Osteocyte (in vitro differentiated cells): ENCODE data around the gene VEZT. TPM values are rescaled to one million over a fixed set of nuclear protein-coding genes. Genes with fewer than 3 reads are reported as not detected.
"Not testable (repeated sequence)": the region's sequence is repeated elsewhere in the genome, so short reads cannot be mapped to it uniquely, and the experiment has no call there.

Source experiments
- DNase-seq: peaks from one replicate; pipeline ENCODE4 v3.0.0; 2021; ENCODE audit warnings: mixed read lengths; ENCODE audit not compliant: unreplicated experiment; ENCODE audit errors: extremely low spot score
- H3K27ac Mint-ChIP-seq: one replicate; pipeline ENCODE4 v1.8.0; 2021; ENCODE audit warnings: mild to moderate bottlenecking, mixed read lengths; ENCODE audit not compliant: unreplicated experiment
- H3K27me3 Mint-ChIP-seq: one replicate; pipeline ENCODE4 v1.8.0; 2021; ENCODE audit warnings: mixed read lengths; ENCODE audit not compliant: unreplicated experiment
- H3K36me3 Mint-ChIP-seq: one replicate; pipeline ENCODE4 v1.8.0; 2021; ENCODE audit warnings: mixed read lengths; ENCODE audit not compliant: unreplicated experiment
- H3K4me1 Mint-ChIP-seq: one replicate; pipeline ENCODE4 v1.8.0; 2021; ENCODE audit warnings: mixed read lengths; ENCODE audit not compliant: unreplicated experiment
- H3K4me3 Mint-ChIP-seq: one replicate; pipeline ENCODE4 v1.8.0; 2021; ENCODE audit warnings: mild to moderate bottlenecking, moderate library complexity, mixed read lengths; ENCODE audit not compliant: unreplicated experiment
- H3K9me3 Mint-ChIP-seq: one replicate; pipeline ENCODE4 v1.8.0; 2021; ENCODE audit warnings: mixed read lengths; ENCODE audit not compliant: unreplicated experiment
- CTCF ChIP-seq: fragments of 200-600 bp; sonication (generic); IDR thresholded peaks from 2 replicates; pipeline ENCODE4 v1.5.0; 2021; ENCODE audit warnings: antibody characterized with exemption, mild to moderate bottlenecking, moderate library complexity
- total RNA-seq: library from RNA; stranded (reverse); gene quantifications from 2 replicates; pipeline ENCODE4 v1.2.1, GENCODE V29; 2021

Gene VEZT
- total RNA-seq, 1 donor from 2014 or later = 65.7 TPM

DNA sequence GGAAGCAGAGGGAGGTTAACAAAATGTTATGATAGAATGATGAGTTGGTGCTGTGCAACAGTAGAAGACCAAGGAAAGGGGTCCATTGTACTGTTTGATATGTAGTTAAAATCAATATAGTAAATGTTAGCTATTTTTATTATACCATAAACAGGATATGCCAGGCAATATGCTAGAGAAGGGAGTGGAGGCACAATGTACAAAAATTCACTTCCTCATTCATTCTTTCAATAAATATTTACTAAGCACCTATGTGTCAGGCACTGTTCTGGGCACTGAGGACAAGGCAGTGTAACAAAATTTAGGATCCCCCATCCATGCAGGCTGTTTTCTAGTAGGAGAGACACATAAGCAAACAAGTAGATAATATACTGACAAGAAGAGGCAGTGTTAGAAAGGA, 25.3 kb upstream of the VEZT start:
- Mint-ChIP-seq H3K9me3 (no peaks in the 10 kb centered on the region), H3K27me3 (no peaks in the 10 kb centered on the region), H3K4me3 (no peak overlapping the region), H3K36me3 (peaks cover 4% of the 10 kb centered on the region), H3K4me1 (peaks cover 4% of the 10 kb centered on the region), H3K27ac (no peak overlapping the region)
- no peak for DNase-seq
- no peak for TF ChIP-seq CTCF

GRCh38 chr12:95193139-95193538, 24.5 kb upstream of the VEZT start:
- Mint-ChIP-seq H3K36me3 (peaks cover 4% of the 10 kb centered on the region), H3K27ac (no peak overlapping the region), H3K4me3 (no peak overlapping the region), H3K27me3 (no peaks in the 10 kb centered on the region), H3K4me1 (peaks cover 3% of the 10 kb centered on the region), H3K9me3 (no peaks in the 10 kb centered on the region)
- TF ChIP-seq CTCF = no peak
- no peak for DNase-seq

- H3K27ac Mint-ChIP-seq = no peak overlapping the region
- DNase-seq = no peak
Observed at GRCh38 chr12:95195122-95195521, 22.5 kb upstream of the VEZT start.

DNA sequence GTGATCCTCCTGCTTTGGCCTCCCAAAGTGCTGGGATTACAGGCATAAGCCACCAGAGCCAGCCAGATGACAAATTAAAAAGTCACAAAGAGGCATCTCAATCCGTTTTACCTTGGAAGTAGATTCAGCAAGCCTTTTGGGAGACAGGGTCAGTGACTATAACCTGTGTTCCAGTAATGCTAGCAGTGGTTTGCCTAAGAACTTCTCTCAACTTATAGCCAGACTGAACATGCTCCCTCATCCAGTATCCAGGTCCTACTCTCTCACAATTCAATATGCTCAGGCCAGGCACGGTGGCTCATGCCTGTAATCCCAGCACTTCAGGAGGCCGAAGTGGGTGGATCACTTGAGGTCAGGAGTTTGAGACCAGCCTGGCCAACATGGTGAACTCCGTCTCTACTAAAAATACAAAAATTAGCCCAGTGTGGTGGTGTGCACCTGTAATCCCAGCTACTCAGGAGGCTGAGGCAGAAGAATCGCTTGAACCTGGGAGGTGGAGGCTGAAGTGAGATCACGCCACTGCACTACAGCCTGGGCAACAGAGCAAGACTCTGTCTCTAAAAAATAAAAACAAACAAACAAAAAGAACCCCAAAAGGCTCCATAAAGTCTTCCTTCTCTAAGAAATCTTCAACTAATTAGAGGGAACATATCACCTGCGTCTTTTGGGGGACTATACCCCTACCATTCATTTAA, 20.6 kb upstream of the VEZT start:
- peaks cover 22% of the 10 kb centered on the region for H3K4me1 Mint-ChIP-seq
- not testable (repeated sequence) for DNase-seq, H3K9me3 Mint-ChIP-seq, H3K4me3 Mint-ChIP-seq, H3K27ac Mint-ChIP-seq, H3K36me3 Mint-ChIP-seq, H3K27me3 Mint-ChIP-seq

More at GRCh38 chr12:95195122-95195521, 22.5 kb upstream of the VEZT start:
- Mint-ChIP-seq H3K36me3 (peaks cover 4% of the 10 kb centered on the region), H3K27me3 (no peaks in the 10 kb centered on the region), H3K4me1 (peaks cover 3% of the 10 kb centered on the region), H3K9me3 (no peaks in the 10 kb centered on the region), H3K4me3 (no peak overlapping the region)
- TF ChIP-seq CTCF = no peak

GRCh38 chr12:95197636-95198035, 20.0 kb upstream of the VEZT start:
- Mint-ChIP-seq H3K4me1 (peaks cover 26% of the 10 kb centered on the region), H3K9me3 (no peaks in the 10 kb centered on the region), H3K27ac (no peak overlapping the region), H3K36me3 (no peaks in the 10 kb centered on the region), H3K27me3 (no peaks in the 10 kb centered on the region), H3K4me3 (no peak overlapping the region)
- TF ChIP-seq CTCF = no peak
- no peak for DNase-seq

DNA sequence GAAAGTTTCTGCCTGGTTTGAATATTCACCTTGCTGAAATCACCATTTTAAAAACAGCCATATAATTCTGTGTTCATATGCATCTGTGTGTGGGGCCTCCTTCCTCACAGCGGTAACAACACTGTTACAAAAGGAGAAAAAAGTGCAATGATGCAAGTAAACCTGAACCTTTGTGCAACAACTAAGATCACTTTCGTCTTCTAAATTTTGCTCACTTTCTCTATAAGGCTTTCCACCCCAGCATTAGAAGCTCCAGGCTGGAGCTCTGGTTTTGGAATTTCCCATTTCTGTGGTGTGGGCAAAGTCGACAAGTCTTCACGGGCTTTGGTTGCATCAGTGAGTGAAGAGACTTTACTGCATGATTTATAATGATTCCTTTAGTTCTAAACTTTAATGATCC, 18.7 kb upstream of the VEZT start:
- no peak for TF ChIP-seq CTCF
- H3K4me1 Mint-ChIP-seq = peaks cover 39% of the 10 kb centered on the region
- no peak overlapping the region for H3K4me3 Mint-ChIP-seq
- no peaks in the 10 kb centered on the region for H3K9me3 Mint-ChIP-seq
- H3K27me3 Mint-ChIP-seq = no peaks in the 10 kb centered on the region
- no peaks in the 10 kb centered on the region for H3K36me3 Mint-ChIP-seq
- no peak for DNase-seq
- H3K27ac Mint-ChIP-seq = no peak overlapping the region
